Measurements from ENCODE around the gene TCEAL1. TPM values are rescaled to one million over a fixed set of nuclear protein-coding genes. Genes with fewer than 3 reads are reported as not detected.
"Not testable (repeated sequence)": the region's sequence is repeated elsewhere in the genome, so short reads cannot be mapped to it uniquely, and the experiment has no call there.

Gene TCEAL1
- total RNA-seq, 4 donors from 2014 or later: 70.0 to 362 (median 176) TPM

GRCh38 chrX:103637604-103638338 is 9.0 kb downstream of the TCEAL1 start:
- intact Hi-C loops (cut with DNase I; ENCODE audit: low total_unique reads): loop anchor here (10.0 kb wide), 1 partner anchor 103 kb away; no protein-coding TSS in a partner anchor
- TF ChIP-seq POLR2A (IDR thresholded peaks at IDR 0.05): no peak
- TF ChIP-seq, protein P1, sequence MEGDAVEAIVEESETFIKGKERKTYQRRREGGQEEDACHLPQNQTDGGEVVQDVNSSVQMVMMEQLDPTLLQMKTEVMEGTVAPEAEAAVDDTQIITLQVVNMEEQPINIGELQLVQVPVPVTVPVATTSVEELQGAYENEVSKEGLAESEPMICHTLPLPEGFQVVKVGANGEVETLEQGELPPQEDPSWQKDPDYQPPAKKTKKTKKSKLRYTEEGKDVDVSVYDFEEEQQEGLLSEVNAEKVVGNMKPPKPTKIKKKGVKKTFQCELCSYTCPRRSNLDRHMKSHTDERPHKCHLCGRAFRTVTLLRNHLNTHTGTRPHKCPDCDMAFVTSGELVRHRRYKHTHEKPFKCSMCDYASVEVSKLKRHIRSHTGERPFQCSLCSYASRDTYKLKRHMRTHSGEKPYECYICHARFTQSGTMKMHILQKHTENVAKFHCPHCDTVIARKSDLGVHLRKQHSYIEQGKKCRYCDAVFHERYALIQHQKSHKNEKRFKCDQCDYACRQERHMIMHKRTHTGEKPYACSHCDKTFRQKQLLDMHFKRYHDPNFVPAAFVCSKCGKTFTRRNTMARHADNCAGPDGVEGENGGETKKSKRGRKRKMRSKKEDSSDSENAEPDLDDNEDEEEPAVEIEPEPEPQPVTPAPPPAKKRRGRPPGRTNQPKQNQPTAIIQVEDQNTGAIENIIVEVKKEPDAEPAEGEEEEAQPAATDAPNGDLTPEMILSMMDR (IDR thresholded peaks at IDR 0.05): no peak
- no peak for DNase-seq
- no peaks in the 10 kb centered on the region for H3K9me3 ChIP-seq
- H3K36me3 ChIP-seq: no peaks in the 10 kb centered on the region
- no peak overlapping the region for H3K4me3 ChIP-seq
- H3K27me3 ChIP-seq: no peaks in the 10 kb centered on the region
- no peak overlapping the region for H3K27ac ChIP-seq
- no peaks in the 10 kb centered on the region for H3K4me1 ChIP-seq

GRCh38 chrX:103638479-103639346 is 9.9 kb downstream of the TCEAL1 start:
- not testable (repeated sequence) for H3K4me1 ChIP-seq, H3K27ac ChIP-seq, H3K36me3 ChIP-seq, H3K9me3 ChIP-seq, H3K4me3 ChIP-seq, H3K27me3 ChIP-seq
- peak; percentile 24 to 35 for DNase-seq
- intact Hi-C loops (cut with DNase I; ENCODE audit: low total_unique reads): loop anchor here (10.0 kb wide), 1 partner anchor 104 kb away; no protein-coding TSS in a partner anchor

GRCh38 chrX:103640401-103641155 is 11.8 kb downstream of the TCEAL1 start:
- Histone ChIP-seq H3K27ac (no peak overlapping the region), H3K9me3 (no peaks in the 10 kb centered on the region), H3K27me3 (no peaks in the 10 kb centered on the region), H3K4me1 (no peaks in the 10 kb centered on the region), H3K36me3 (no peaks in the 10 kb centered on the region), H3K4me3 (no peak overlapping the region)
- TF ChIP-seq, protein P1 (IDR thresholded peaks at IDR 0.05): no peak
- TF ChIP-seq POLR2A (IDR thresholded peaks at IDR 0.05): no peak
- no peak for DNase-seq
- intact Hi-C loops (cut with DNase I; ENCODE audit: low total_unique reads): no loop called here

DNA sequence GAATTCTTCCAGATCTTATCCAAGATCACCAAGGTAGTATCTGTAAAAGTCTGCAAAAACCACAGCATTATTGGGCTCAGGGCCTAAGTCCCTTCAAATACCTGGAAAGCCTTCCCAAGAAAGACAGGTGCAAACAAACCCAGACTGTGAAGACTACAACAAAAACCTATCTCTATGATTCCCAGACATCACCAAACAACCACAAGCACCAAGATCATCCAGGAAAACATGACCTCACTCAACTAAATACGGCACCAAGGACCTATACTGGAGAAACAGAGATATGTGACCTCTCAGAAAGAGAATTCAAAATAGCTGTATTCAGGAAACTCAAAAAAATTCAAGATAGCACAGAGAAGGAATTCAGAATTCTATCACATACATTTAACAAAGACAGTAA is 15.3 kb downstream of the TCEAL1 start:
- no peaks in the 10 kb centered on the region for H3K4me1 ChIP-seq
- no peaks in the 10 kb centered on the region for H3K36me3 ChIP-seq
- H3K4me3 ChIP-seq: no peak overlapping the region
- no peaks in the 10 kb centered on the region for H3K9me3 ChIP-seq
- H3K27ac ChIP-seq: no peak overlapping the region
- intact Hi-C loops (cut with DNase I; ENCODE audit: low total_unique reads): no loop called here
- H3K27me3 ChIP-seq: no peaks in the 10 kb centered on the region
- DNase-seq: no peak
- TF ChIP-seq POLR2A (IDR thresholded peaks at IDR 0.05): no peak
- TF ChIP-seq, protein P1 (IDR thresholded peaks at IDR 0.05): no peak

GRCh38 chrX:103647630-103648029 is 18.9 kb downstream of the TCEAL1 start:
- Histone ChIP-seq H3K9me3 (no peaks in the 10 kb centered on the region), H3K4me1 (no peaks in the 10 kb centered on the region), H3K36me3 (no peaks in the 10 kb centered on the region), H3K27ac (no peak overlapping the region), H3K4me3 (no peak overlapping the region), H3K27me3 (no peaks in the 10 kb centered on the region)
- intact Hi-C loops (cut with DNase I; ENCODE audit: low total_unique reads): no loop called here
- TF ChIP-seq, protein P1 (IDR thresholded peaks at IDR 0.05): no peak
- TF ChIP-seq POLR2A (IDR thresholded peaks at IDR 0.05): no peak
- no peak for DNase-seq
